HEK293 (cell line): ENCODE data around the gene TRMU.

ENCODE experiments used
- CTCF ChIA-PET: fragments of 350-600 bp; formaldehyde crosslinking; extraction: SDS; loops from one replicate; lab custom pipeline; 2021; ENCODE audit warnings: antibody characterized with exemption; lab: Yijun Ruan, JAX
- POLR2A ChIA-PET: fragments of 300-600 bp; formaldehyde crosslinking; extraction: SDS; loops from one replicate; lab custom pipeline; 2020; ENCODE audit warnings: antibody characterized with exemption, inconsistent platforms; lab: Yijun Ruan, JAX
- H3K27ac ChIP-seq: fragments of 200-500 bp; sonication (Bioruptor generic); 2 replicates; pipeline ENCODE4 v1.5.1; 2014; ENCODE audit warnings: low read depth, low read length, control low read depth, inconsistent platforms; ENCODE audit errors: extremely low read depth
- H3K36me3 ChIP-seq, 2 experiments: fragments of 200-500 bp in 1 of 2; sonication (Bioruptor generic) in 1 of 2; 1 replicate in 1 of 2; 2 replicates in 1 of 2; pipeline ENCODE4 v1.5.1; 2014 to 2017; ENCODE audit warnings: inconsistent platforms in 2 of 2, low read length in 2 of 2; ENCODE audit not compliant: control insufficient read depth in 2 of 2, insufficient read depth in 1 of 2
- H3K4me1 ChIP-seq: fragments of 200-500 bp; sonication (Bioruptor generic); 2 replicates; pipeline ENCODE4 v1.5.1; 2014; ENCODE audit warnings: mild to moderate bottlenecking, low read length, inconsistent platforms; ENCODE audit not compliant: control insufficient read depth, insufficient read depth
- H3K4me3 ChIP-seq: 2 replicates; pipeline ENCODE4 v1.5.1; 2011; ENCODE audit warnings: low read depth, mild to moderate bottlenecking, control low read depth, low read length, moderate library complexity
- H3K9me3 ChIP-seq: fragments of 200-500 bp; sonication (Bioruptor generic); 2 replicates; pipeline ENCODE4 v1.5.1; 2014; ENCODE audit warnings: low read depth, low read length, inconsistent platforms; ENCODE audit not compliant: control insufficient read depth, insufficient read depth
- BCL11B ChIP-seq: fragments of 450-650 bp; formaldehyde crosslinking; IDR thresholded peaks from 2 replicates; pipeline ENCODE4 v1.5.1; 2016; ENCODE audit warnings: low read depth, missing biosample characterization, missing genetic modification characterization
- FEZF1 ChIP-seq: fragments of 450-650 bp; formaldehyde crosslinking; IDR thresholded peaks from 2 replicates; pipeline ENCODE4 v1.5.1; 2016; ENCODE audit warnings: missing biosample characterization, missing genetic modification characterization
- HOXD13 ChIP-seq: sonication (generic); formaldehyde crosslinking; IDR thresholded peaks from 2 replicates; pipeline ENCODE4 v1.8.0; 2022; ENCODE audit warnings: missing genetic modification reagents, borderline replicate concordance
- KLF16 ChIP-seq: fragments of 450-650 bp; formaldehyde crosslinking; IDR thresholded peaks from 2 replicates; pipeline ENCODE4 v1.5.1; 2017; ENCODE audit warnings: missing biosample characterization, missing genetic modification characterization
- MZF1 ChIP-seq: fragments of 450-650 bp; formaldehyde crosslinking; IDR thresholded peaks from 2 replicates; pipeline ENCODE4 v1.5.1; 2017; ENCODE audit warnings: missing biosample characterization, missing genetic modification characterization, borderline replicate concordance
- OSR2 ChIP-seq: fragments of 450-650 bp; formaldehyde crosslinking; IDR thresholded peaks from 2 replicates; pipeline ENCODE4 v1.5.1; 2016; ENCODE audit warnings: missing biosample characterization, missing genetic modification characterization
- OVOL3 ChIP-seq: fragments of 450-650 bp; formaldehyde crosslinking; IDR thresholded peaks from 2 replicates; pipeline ENCODE4 v1.5.1; 2016; ENCODE audit warnings: missing biosample characterization, missing genetic modification characterization
- REPIN1 ChIP-seq: fragments of 450-650 bp; formaldehyde crosslinking; IDR thresholded peaks from 2 replicates; pipeline ENCODE4 v1.5.1; 2017; ENCODE audit warnings: missing biosample characterization, missing genetic modification characterization, low read depth
- SALL2 ChIP-seq: fragments of 450-650 bp; formaldehyde crosslinking; IDR thresholded peaks from 2 replicates; pipeline ENCODE4 v1.5.0; 2017; ENCODE audit warnings: missing biosample characterization, mild to moderate bottlenecking, missing genetic modification characterization, borderline replicate concordance
- SCRT1 ChIP-seq: fragments of 450-650 bp; formaldehyde crosslinking; IDR thresholded peaks from 2 replicates; pipeline ENCODE4 v1.5.1; 2016; ENCODE audit warnings: missing biosample characterization, missing genetic modification characterization, borderline replicate concordance
- SP2 ChIP-seq: fragments of 450-650 bp; formaldehyde crosslinking; IDR thresholded peaks from 2 replicates; pipeline ENCODE4 v1.5.1; 2016; ENCODE audit warnings: missing biosample characterization, missing genetic modification characterization
- SP3 ChIP-seq: fragments of 450-650 bp; formaldehyde crosslinking; IDR thresholded peaks from 2 replicates; pipeline ENCODE4 v1.5.1; 2016; ENCODE audit warnings: missing biosample characterization, missing genetic modification characterization
- ZBTB7A ChIP-seq: fragments of 450-650 bp; formaldehyde crosslinking; IDR thresholded peaks from 2 replicates; pipeline ENCODE4 v1.5.1; 2016; ENCODE audit warnings: low read depth, missing biosample characterization, missing genetic modification characterization
- ZNF114 ChIP-seq: fragments of 450-650 bp; formaldehyde crosslinking; IDR thresholded peaks from 2 replicates; pipeline ENCODE4 v1.5.0; 2017; ENCODE audit warnings: missing biosample characterization, missing genetic modification characterization
- ZNF132 ChIP-seq: fragments of 450-650 bp; formaldehyde crosslinking; IDR thresholded peaks from 2 replicates; pipeline ENCODE4 v1.5.1; 2017; ENCODE audit warnings: missing biosample characterization, missing genetic modification characterization, borderline replicate concordance
- ZNF138 ChIP-seq: fragments of 450-650 bp; formaldehyde crosslinking; IDR thresholded peaks from 2 replicates; pipeline ENCODE4 v1.5.1; 2016; ENCODE audit warnings: missing biosample characterization, missing genetic modification characterization, borderline replicate concordance
- ZNF2 ChIP-seq: fragments of 450-650 bp; formaldehyde crosslinking; IDR thresholded peaks from 2 replicates; pipeline ENCODE4 v1.5.1; 2016; ENCODE audit warnings: missing biosample characterization, missing genetic modification characterization
- ZNF202 ChIP-seq: fragments of 450-650 bp; formaldehyde crosslinking; IDR thresholded peaks from 2 replicates; pipeline ENCODE4 v1.5.1; 2016; ENCODE audit warnings: missing biosample characterization, missing genetic modification characterization, borderline replicate concordance
- ZNF341 ChIP-seq: fragments of 450-650 bp; formaldehyde crosslinking; IDR thresholded peaks from 2 replicates; pipeline ENCODE4; 2016; ENCODE audit warnings: low read depth, missing biosample characterization, missing genetic modification characterization
- ZNF426 ChIP-seq: fragments of 450-650 bp; formaldehyde crosslinking; IDR thresholded peaks from 2 replicates; pipeline ENCODE4 v1.5.1; 2017; ENCODE audit warnings: missing biosample characterization, missing genetic modification characterization, mild to moderate bottlenecking, inconsistent platforms, moderate library complexity
- ZNF530 ChIP-seq: fragments of 450-650 bp; formaldehyde crosslinking; IDR thresholded peaks from 2 replicates; pipeline ENCODE4 v1.5.1; 2016; ENCODE audit warnings: low read depth, missing biosample characterization, missing genetic modification characterization
- ZNF558 ChIP-seq: fragments of 450-650 bp; formaldehyde crosslinking; IDR thresholded peaks from 2 replicates; pipeline ENCODE4 v1.5.1; 2016; ENCODE audit warnings: missing biosample characterization, missing genetic modification characterization
- ZNF677 ChIP-seq: fragments of 450-650 bp; IDR thresholded peaks from 2 replicates; pipeline ENCODE4 v1.5.0; 2018; ENCODE audit warnings: missing biosample characterization, mild to moderate bottlenecking, missing genetic modification characterization, moderate library complexity
- ZNF777 ChIP-seq: fragments of 450-650 bp; formaldehyde crosslinking; IDR thresholded peaks from 2 replicates; pipeline ENCODE4 v1.5.1; 2017; ENCODE audit warnings: missing biosample characterization, missing genetic modification characterization, borderline replicate concordance
- TF ChIP-seq, protein P1 (sequence below): fragments of 450-650 bp; formaldehyde crosslinking; IDR thresholded peaks from 2 replicates; pipeline ENCODE4 v1.5.1; 2016; ENCODE audit warnings: missing biosample characterization, missing genetic modification characterization
- TF ChIP-seq, protein P2 (sequence below): fragments of 450-650 bp; formaldehyde crosslinking; IDR thresholded peaks from 2 replicates; pipeline ENCODE4 v1.5.1; 2016; ENCODE audit warnings: missing biosample characterization, missing genetic modification characterization
- TF ChIP-seq, protein P3 (sequence below): fragments of 450-650 bp; formaldehyde crosslinking; IDR thresholded peaks from 2 replicates; pipeline ENCODE4 v1.5.1; 2016; ENCODE audit warnings: missing biosample characterization, missing genetic modification characterization

The TRMU gene

DNA sequence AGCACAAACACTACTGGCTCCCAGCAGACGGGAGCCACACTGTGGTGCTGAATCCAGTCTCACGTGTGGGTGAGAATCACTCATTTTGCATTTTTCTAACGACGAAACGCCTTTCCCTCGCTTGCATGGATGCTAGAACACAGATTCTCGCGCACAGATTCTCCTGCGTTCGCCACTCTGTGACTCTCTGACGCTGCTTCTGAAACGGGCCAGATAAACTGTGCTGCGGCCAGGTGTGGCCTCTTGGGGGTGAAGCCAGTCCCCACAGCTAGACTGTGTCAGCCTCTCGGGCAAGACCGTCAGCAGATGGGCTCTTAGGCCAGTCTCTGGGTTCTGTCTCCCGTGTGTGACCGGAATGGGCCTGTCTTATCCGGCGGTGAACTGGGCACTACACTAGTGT is 44.6 kb downstream of the TRMU start:
- H3K4me1 ChIP-seq, result no peaks in the 10 kb centered on the region
- no peak for TF ChIP-seq ZNF558 (tag by site-specific recombination)
- TF ChIP-seq ZNF138 (tag by site-specific recombination), result no peak
- TF ChIP-seq SP3 (tag by site-specific recombination), result no peak
- TF ChIP-seq, protein P1, sequence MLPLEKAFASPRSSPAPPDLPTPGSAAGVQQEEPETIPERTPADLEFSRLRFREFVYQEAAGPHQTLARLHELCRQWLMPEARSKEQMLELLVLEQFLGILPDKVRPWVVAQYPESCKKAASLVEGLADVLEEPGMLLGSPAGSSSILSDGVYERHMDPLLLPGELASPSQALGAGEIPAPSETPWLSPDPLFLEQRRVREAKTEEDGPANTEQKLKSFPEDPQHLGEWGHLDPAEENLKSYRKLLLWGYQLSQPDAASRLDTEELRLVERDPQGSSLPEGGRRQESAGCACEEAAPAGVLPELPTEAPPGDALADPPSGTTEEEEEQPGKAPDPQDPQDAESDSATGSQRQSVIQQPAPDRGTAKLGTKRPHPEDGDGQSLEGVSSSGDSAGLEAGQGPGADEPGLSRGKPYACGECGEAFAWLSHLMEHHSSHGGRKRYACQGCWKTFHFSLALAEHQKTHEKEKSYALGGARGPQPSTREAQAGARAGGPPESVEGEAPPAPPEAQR, result no peak
- no peak for TF ChIP-seq SCRT1 (tag by site-specific recombination)
- TF ChIP-seq OVOL3 (tag by site-specific recombination), result no peak
- TF ChIP-seq OSR2 (tag by site-specific recombination), result no peak
- no peak for TF ChIP-seq ZNF426 (tag by site-specific recombination)
- TF ChIP-seq KLF16, result no peak
- TF ChIP-seq ZNF341 (tag by site-specific recombination), result no peak
- no peak for TF ChIP-seq MZF1 (tag by site-specific recombination)
- TF ChIP-seq, protein P2, sequence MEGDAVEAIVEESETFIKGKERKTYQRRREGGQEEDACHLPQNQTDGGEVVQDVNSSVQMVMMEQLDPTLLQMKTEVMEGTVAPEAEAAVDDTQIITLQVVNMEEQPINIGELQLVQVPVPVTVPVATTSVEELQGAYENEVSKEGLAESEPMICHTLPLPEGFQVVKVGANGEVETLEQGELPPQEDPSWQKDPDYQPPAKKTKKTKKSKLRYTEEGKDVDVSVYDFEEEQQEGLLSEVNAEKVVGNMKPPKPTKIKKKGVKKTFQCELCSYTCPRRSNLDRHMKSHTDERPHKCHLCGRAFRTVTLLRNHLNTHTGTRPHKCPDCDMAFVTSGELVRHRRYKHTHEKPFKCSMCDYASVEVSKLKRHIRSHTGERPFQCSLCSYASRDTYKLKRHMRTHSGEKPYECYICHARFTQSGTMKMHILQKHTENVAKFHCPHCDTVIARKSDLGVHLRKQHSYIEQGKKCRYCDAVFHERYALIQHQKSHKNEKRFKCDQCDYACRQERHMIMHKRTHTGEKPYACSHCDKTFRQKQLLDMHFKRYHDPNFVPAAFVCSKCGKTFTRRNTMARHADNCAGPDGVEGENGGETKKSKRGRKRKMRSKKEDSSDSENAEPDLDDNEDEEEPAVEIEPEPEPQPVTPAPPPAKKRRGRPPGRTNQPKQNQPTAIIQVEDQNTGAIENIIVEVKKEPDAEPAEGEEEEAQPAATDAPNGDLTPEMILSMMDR (tag by site-specific recombination), result no peak
- no peak for TF ChIP-seq ZBTB7A (tag by site-specific recombination)
- no peak for TF ChIP-seq SALL2
- no peak for TF ChIP-seq ZNF677 (tag by site-specific recombination)
- TF ChIP-seq ZNF202 (tag by site-specific recombination), result no peak
- no peak for TF ChIP-seq FEZF1 (tag by site-specific recombination)
- TF ChIP-seq, all 188 proteins: peak for 0
- H3K27ac ChIP-seq, result no peak overlapping the region
- no peaks in the 10 kb centered on the region for H3K9me3 ChIP-seq
- ChIA-PET POLR2A (no interaction called here), CTCF (interaction anchor here (2.4 kb wide), 1 partner anchor 13 kb away, joined by 12 read pairs; no protein-coding TSS in a partner anchor)
- H3K4me3 ChIP-seq, result no peak overlapping the region
- H3K36me3 ChIP-seq, result peaks cover 13 to 30% of the 10 kb centered on the region in 2 experiments; a peak in 2 of 3 replicates

DNA sequence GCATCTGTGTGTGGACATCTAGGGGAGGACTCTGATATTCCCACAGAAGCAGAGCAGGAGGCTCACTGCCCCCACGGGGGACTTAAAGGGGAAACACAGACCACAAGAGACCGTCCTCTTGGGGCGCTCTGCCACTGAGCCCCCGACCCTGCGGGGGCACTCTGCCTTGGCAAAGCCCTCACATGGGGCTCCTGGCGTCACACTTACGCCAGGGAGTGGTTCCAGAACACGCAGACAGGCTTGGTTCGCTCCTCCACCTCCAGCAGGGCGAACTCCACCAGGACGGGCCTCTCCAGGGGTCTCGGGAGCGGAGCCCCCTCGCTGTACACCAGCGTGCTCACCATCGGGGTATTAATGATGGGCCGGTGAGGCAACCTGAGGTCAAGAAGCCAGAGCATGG is 45.1 kb downstream of the TRMU start:
- TF ChIP-seq, protein P3, sequence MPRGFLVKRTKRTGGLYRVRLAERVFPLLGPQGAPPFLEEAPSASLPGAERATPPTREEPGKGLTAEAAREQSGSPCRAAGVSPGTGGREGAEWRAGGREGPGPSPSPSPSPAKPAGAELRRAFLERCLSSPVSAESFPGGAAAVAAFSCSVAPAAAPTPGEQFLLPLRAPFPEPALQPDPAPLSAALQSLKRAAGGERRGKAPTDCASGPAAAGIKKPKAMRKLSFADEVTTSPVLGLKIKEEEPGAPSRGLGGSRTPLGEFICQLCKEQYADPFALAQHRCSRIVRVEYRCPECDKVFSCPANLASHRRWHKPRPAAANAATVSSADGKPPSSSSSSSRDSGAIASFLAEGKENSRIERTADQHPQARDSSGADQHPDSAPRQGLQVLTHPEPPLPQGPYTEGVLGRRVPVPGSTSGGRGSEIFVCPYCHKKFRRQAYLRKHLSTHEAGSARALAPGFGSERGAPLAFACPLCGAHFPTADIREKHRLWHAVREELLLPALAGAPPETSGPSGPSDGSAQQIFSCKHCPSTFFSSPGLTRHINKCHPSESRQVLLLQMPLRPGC (tag by site-specific recombination), result no peak
- TF ChIP-seq ZNF777 (tag by site-specific recombination) (no peak), ZNF2 (tag by site-specific recombination) (no peak), ZNF114 (tag by site-specific recombination) (no peak), REPIN1 (tag by site-specific recombination) (no peak), HOXD13 (no peak), BCL11B (tag by site-specific recombination) (no peak), ZNF530 (tag by site-specific recombination) (no peak), ZNF132 (tag by site-specific recombination) (no peak), SP2 (no peak)
- Histone ChIP-seq H3K9me3 (no peaks in the 10 kb centered on the region), H3K27ac (no peak overlapping the region), H3K4me3 (no peak overlapping the region), H3K4me1 (no peaks in the 10 kb centered on the region), H3K36me3 (peaks cover 11 to 27% of the 10 kb centered on the region in 2 experiments; a peak in 2 of 3 replicates)
- ChIA-PET CTCF (interaction anchor here (1.0 to 1.8 kb wide), 3 partner anchors 13 to 374 kb away, joined by 4 to 5 read pairs (median 4); no protein-coding TSS in a partner anchor), POLR2A (no interaction called here)
